Measurements from ENCODE around the gene NOP9.

DNA sequence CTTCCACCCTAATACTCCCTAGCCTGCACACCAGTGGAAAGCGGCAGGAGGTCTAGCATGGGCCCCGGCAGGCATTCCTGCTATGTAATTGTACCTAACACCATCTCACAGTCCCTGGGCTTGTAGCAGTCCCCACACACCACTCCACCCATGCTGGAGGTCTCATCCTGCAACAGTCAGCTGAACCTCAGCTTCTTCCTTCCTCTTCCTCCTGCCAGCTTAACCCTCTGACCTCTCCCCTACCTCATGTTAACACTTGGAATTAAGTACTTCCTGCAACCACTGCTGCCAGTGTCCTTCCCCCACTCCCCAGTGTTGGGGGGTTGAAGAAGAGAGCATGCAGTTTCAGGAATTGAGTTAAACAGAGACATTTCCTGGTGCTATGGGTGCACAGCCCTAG, 27.7 kb downstream of the NOP9 start:
- TF ChIP-seq FOXM1 (IDR thresholded peaks at IDR 0.05; ENCODE audit: borderline replicate concordance, low read depth) (no peak), CREB1 (IDR thresholded peaks at IDR 0.05; ENCODE audit: low read depth) (no peak), YY1 (IDR thresholded peaks at IDR 0.05; ENCODE audit: low read depth) (no peak), EP300 (IDR thresholded peaks at IDR 0.05; ENCODE audit: borderline replicate concordance) (no peak)
